HG03159 (cell line): Measurements from ENCODE around the gene SLC1A3.

ENCODE experiments used
- ATAC-seq: cut with Tn5 transposase; IDR thresholded peaks from one replicate; pipeline ENCODE4 v1.9.1; 2021; ENCODE audit warnings: mild to moderate bottlenecking, moderate library complexity; ENCODE audit not compliant: unreplicated experiment

SLC1A3 gene

DNA sequence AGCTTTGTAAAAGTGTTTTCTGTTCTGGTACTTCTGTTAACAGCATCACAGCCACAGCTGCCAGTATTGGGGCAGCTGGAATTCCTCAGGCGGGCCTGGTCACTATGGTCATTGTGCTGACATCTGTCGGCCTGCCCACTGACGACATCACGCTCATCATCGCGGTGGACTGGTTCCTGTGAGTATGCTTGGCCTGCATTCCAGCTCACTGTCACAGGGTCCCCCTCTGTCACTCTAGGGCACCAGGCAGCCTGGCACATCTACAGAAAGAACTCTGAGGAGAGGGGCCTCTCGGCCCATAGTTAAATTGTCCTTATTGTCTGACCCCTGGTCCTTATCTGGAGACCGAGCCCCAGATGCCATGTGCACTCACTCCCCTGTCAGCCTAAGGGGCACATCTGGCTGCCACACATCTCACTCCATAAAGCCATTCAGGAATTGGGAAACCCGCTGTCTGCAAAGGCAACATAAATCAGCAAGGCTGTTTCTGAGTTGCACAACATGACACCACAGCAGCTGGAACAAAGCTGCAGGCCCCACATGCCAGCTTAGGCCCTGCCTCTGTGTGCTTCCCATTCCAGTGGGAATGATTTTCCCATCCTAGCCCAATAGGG, 77.5 kb downstream of the SLC1A3 start:
- no peak for ATAC-seq

DNA sequence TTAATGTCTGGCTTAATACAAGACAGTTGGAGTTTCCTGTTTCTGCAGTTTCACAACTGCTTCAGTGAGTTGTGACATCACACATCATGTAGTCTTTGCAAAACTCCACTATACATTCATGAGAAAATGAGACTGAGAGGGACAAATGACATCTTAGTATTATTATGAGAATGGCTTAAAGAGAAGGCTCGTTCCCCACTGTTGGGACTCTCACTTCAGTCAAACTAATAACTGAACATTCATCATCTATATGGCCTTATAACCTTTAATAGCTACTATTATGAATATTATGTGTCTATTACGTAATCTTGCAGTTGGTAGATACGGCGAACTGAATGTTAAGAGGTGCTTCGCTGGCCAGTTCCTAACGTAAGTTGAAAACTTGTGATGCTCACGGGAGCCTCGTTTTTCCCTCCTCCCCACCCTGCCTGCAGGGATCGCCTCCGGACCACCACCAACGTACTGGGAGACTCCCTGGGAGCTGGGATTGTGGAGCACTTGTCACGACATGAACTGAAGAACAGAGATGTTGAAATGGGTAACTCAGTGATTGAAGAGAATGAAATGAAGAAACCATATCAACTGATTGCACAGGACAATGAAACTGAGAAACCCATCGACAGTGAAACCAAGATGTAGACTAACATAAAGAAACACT, 79.4 kb downstream of the SLC1A3 start:
- peak; percentile 48 for ATAC-seq

DNA sequence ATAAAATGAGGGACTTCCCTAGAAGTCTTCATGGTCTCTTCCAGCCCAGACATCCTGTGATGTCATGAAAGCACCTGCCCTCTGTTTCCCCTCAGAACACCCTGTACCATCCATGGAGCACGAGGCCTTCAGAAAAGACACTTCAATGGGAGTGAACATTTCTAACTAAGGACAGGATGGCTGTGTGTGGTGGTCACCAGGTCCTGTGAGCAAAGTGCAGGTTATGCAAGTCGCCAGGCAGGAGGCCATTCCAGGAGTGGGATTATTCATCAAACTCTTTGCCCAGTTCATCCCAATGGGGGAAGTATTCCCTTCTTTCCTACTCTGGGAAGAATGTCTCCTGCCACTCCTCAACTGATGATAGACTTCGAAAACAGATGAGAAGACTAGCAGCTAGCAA, 80.5 kb downstream of the SLC1A3 start:
- ATAC-seq = no peak

GRCh38 chr5:36688722-36689121, 82.3 kb downstream of the SLC1A3 start:
- ATAC-seq = no peak

- no peak for ATAC-seq
Observed at GRCh38 chr5:36689225-36689624, 82.8 kb downstream of the SLC1A3 start.

GRCh38 chr5:36690041-36690961, 83.9 kb downstream of the SLC1A3 start:
- peak; percentile 68 for ATAC-seq

DNA sequence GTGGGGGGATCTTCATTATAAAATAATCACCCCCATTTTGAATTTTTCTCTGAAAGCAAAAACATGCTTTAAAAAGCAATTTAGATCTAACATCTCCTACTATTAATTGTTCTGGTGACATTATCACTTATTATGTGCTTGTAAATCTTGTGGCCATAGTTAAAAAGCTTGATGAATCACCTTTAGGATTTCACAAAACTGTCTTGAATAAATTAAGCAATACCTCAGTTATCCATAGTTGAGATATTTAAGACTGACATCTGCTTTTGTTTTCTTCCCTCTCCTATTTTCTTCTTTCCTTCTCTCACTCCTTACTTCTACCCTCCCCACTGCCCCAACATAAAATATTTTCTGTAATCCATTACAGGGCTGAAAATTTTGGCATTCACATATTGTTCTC, 84.8 kb downstream of the SLC1A3 start:
- ATAC-seq = no peak

- ATAC-seq = no peak
Observed at GRCh38 chr5:36691696-36692371, 85.4 kb downstream of the SLC1A3 start.

DNA sequence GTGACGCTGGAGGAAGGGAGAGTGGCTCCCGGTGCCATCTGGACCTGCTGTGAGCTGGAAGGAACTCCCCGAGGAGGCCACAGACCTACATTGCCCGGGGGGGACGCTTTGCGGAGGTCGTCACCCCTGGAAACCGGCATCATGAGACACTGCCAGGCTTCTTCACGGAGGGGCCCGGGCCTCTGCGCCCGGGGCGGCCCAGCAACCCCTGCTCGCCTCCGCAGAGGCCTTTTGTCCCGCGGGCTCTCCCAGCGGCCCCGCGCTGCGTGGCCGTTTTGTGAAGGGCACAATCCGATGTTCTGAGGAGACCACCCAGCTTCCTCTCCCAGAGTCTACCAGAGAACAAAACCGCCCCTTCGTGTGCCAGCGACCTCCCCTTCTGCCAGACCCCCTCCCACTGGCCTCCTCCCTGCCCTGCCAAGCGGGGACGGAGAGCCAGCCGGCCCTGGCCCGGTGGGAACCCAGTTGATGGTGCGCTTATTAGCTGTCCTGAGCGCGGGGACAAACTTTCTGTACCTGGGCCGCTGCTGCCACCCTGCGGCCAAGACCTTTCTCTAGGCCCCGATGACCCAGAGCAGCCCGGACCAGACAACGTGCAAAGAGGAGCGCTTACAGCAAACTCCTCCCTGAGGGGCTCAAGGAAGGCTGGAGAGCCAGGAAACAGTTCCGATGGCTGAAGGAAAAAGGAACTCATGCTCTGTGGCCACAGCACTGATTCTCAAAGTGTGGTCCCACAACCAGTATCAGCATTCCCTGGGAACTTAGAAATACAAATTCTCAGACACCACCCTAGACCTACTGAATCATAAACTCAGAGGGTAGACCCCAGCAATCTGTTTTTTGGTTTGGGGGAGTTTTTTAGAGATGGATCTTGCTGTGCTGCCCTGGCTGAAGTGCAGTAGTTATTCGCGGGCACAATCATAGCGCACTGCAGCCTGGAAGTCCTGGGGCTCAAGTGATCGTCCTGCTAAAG, 86.7 kb downstream of the SLC1A3 start:
- ATAC-seq = peak; percentile 62

GRCh38 chr5:36694351-36694750, 87.9 kb downstream of the SLC1A3 start:
- ATAC-seq = no peak

- peak; percentile 56 for ATAC-seq
Observed at GRCh38 chr5:36696059-36696673, 89.8 kb downstream of the SLC1A3 start.

DNA sequence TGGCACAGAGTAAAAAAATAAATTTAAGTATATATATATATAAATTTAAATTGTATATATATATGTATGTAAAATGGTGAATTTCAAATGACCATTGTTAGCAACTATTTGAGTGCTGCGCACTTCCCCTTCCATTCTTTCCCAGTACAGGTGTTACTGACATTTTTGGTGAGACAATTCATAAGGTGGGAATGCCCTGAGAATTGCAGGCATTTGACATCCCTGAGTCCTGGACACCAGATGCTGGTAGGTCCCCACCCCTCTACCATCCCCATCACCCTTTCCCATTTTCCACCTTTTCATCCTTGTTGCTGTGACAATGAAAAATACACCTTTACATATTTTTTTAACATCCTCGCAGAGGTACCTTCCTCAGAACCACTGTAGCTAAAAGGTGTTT, 91.6 kb downstream of the SLC1A3 start:
- no peak for ATAC-seq

GRCh38 chr5:36701085-36701698, 94.8 kb downstream of the SLC1A3 start:
- peak; percentile 97 for ATAC-seq

DNA sequence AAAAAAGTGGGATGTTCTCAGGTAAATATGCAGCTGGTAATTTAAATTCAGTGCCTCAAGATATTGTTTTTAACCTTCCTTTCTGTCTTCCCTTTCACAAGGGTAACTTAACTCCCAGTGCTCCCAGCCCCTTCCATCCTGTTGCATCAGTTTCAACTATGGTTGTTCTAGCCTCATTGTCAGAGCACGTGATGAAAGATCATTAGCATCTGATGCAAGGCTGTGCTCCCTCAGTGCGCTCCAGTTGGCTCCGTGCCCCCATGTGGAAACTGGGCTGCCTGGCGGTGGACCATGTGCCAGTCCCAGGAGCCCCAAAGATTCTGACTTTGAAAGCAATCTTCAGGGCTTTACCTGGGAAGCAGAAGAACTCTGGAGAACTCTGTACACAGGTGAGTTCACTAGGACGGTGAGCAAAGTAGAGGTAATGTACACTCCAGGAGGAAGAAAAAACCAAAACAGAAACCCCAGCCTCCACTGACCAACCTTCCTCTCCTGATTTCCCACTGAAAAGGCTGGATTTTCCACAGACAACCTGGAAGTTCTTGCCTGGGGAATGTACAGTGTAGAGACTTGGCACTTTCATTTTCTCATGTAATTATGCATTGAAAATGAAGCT, 96.9 kb downstream of the SLC1A3 start:
- no peak for ATAC-seq

DNA sequence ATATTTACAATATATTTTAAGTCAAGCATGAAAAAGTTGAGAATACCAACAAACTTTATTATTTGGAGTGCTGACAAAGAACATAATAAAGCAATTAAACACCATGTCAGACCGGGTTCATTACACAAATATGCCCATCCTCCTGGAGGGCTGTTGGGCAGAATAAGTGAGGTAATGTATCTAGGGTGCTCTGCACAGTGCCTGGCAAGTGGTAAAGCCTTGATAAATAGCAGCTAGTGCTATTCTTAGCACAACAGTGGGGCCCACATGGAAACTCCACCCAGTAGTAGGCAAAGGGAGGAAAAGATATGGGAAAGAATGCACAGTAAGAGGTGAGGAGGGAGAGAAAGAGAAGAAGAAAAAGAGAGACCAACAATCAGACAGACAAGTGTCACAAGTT, 97.7 kb downstream of the SLC1A3 start:
- no peak for ATAC-seq

DNA sequence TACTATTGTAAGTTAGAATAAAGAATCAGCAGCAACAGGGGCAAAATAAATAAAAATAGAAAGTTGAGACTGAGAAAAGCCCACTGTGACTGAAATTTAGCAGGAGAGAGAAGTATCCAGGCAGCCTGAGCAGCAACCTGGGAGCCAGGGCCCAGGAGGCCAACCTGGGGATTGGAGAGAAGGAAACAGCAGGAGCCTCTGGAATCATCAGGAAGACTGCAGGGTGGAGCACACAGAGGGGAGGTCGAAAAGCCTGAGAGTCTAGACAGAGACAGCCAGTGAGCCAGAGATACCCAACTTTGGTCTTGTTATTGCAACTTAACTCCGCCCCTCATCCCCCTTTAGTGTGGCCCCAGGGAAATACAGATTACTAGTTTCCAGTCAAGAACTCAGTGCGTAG, 98.6 kb downstream of the SLC1A3 start:
- no peak for ATAC-seq

- no peak for ATAC-seq
Observed at GRCh38 chr5:36706662-36707061, 100.3 kb downstream of the SLC1A3 start.

DNA sequence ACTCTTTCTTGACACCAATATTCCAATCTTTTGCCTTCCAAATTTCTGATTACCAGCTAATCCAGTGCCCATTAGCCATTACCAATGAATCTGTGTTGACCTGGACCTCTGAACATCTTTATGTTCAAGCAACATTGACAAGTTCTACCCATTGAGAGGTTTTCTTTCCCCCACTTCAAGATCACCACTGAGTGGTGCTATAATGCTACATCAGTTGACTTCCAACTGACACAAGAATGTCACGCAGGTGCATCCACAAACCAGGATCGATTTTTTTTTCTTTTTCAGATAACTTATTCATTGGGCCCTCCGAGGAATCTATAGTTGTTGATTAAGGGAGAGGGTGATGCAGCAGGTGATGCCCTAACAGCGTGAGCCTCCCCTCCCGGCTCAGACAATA, 102.6 kb downstream of the SLC1A3 start:
- no peak for ATAC-seq

- ATAC-seq = no peak
Observed at GRCh38 chr5:36710039-36710438, 103.6 kb downstream of the SLC1A3 start.
